Activated CD8-positive, alpha-beta memory T cell treated with anti-CD3 and anti-CD28 coated beads, Interleukin-2, amount 50 U/mL, for 4 hours (primary cell): Measurements from ENCODE around the gene STK17A.
"Not testable (repeated sequence)": the region's sequence is repeated elsewhere in the genome, so short reads cannot be mapped to it uniquely, and the experiment has no call there.

Source experiments
- DNase-seq: peaks from one replicate; pipeline ENCODE4 v3.0.0-alpha.2; 2020

STK17A gene

DNA sequence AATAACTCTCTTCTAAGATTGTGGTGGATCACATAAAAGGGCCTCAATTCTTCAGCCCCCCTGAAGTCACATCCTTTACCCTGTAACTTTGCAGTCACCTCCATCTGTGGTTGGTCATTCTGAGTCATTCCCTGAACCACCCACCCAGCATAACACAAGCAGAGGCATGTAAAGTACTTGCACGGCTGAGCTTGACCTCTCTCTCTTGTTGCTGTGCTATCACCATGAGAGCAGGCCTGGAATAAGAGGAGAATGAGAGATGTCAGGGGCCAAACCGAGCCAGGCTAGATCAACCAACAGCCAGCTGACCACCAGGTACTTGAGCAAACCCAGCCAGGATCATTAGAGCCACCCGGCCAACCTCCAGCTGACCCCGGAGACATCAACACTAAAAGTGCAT lies 13.5 kb upstream of the STK17A start:
- DNase-seq, result no peak

DNA sequence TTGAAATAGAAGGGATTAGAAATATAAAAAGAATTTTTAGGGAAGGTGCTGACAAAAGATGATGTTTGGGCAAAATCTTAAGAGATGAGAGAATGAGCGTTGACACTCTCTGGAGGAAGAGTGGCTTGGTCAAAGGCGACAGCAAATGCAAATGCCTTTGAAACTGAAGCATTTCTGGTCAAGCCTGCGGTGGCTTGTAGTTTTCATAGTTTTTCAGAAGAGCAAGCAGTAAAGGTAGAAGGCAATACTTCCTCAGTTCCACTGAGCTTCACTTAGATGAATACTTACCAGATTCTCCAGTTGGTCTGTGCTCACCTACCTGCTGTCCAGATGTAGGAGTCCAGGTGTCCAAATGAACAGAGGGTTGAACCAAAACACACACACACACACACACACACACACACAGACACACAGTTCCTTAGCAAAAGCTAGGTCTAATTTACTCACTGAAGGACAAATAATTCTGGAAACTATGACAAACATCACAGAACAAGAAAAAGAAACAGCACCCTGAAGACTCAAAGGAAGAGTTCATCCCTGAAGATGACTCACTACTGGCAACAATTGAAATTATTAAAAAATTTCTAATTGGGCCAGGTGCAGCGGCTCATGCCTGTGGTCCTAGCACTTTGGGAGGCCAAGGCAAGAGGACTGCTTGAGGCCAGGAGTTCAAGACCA lies 12.1 kb upstream of the STK17A start:
- no peak for DNase-seq

GRCh38 chr7:43572516-43573049 lies 10.3 kb upstream of the STK17A start:
- DNase-seq, result peak; percentile 26

DNA sequence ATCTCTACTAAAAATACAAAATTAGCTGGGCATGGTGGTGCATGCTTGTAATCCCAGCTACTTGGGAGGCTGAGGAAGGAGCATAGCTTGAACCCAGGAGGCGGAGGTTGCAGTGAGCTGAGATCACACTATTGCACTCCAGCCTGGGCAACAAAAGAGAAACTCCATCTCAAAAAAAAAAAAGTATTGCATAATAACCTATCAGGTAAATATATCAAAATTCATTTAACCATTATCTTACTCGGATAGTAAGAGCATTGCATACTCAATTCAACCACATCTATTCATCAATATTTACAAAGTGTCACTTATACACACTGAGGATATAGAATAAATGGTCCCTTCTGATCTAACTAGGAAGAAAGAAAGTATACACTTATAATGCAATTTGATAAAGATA lies 9.1 kb upstream of the STK17A start:
- not testable (repeated sequence) for DNase-seq

GRCh38 chr7:43575506-43575905 lies 7.4 kb upstream of the STK17A start:
- DNase-seq, result no peak

- no peak for DNase-seq
Measured at GRCh38 chr7:43576241-43576640, 6.7 kb upstream of the STK17A start.

GRCh38 chr7:43577485-43577951 lies 5.4 kb upstream of the STK17A start:
- no peak for DNase-seq

DNA sequence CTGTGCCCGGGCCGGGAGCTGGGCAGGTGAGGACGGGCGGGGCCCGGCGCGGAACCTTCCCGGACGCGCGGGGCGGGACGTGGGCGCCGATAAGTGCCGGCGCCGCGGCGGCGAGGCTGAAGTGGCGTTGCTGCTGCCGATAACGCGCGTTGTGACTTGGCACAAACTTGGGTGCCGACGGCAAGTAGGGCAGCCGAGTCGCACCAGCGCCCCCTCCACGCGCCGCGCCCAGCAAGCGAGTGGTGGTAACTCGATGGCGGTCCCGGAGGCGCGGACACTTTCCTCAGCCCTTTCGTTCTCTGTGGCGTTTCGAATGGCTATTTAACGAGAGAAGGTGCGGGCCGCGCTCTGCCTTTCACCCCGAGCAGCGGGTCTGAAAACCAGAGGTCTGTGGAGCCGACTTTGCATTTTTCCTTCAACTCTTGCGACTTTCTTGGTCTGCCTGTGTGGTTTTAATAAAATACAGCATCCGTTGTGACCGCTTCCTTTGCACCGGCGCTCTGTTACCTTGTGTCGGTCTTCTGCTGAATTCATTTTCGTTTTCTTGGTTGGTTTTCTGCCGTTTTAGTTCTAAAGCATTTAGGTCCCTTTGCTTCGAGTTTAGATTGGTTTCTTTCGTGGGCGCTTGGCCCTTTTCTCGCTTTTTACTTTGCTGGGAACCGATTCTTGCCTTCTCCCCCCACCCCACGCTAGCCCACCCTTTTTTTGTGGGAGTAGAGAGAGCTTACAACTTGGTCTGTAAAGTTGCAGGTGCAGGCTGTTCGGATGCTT lies 701 bp downstream of the STK17A start:
- peak; percentile 70 for DNase-seq

DNA sequence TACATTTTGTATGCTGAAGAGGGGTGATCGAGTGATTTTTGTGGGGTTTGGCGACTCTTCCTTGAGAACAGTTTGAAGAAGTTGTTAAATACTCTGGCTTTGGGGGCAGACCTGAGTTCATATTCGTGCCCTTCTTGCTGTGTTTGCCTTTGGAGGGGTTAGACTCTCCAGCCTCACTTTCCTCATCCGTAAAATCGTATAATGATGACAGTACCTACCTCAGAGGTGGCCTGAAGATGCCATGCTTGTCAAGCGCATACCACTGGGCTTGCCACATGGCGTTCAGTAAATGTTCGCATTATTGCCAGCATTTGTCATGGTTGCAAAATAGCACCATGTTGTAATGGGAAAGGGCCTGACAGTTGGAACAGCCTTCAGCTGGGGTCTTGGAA lies 1.3 kb downstream of the STK17A start:
- peak; percentile 24 for DNase-seq

DNA sequence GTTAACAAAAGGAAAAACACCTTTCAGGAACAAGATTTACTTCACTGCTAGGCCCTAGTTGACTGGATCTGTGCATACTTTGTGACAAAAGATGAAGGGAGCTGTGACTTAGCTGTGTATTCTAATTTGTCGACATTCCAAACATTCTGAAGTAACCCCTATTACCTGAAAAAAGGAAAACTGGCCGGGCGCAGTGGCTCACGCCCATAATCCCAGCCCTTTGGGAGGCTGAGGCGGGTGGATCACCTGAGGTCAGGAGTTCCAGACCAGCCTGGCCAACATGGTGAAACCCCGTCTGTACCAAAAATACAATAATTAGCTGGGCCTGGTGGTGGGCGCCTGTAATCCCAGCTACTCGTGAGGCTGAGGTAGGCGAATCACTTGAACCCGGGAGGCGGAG lies 1.8 kb downstream of the STK17A start:
- not testable (repeated sequence) for DNase-seq

- DNase-seq, result no peak
Measured at GRCh38 chr7:43585562-43585961, 2.7 kb downstream of the STK17A start.

GRCh38 chr7:43586251-43586900 lies 3.5 kb downstream of the STK17A start:
- DNase-seq, result no peak

- no peak for DNase-seq
Measured at GRCh38 chr7:43588477-43589132, 5.7 kb downstream of the STK17A start.

DNA sequence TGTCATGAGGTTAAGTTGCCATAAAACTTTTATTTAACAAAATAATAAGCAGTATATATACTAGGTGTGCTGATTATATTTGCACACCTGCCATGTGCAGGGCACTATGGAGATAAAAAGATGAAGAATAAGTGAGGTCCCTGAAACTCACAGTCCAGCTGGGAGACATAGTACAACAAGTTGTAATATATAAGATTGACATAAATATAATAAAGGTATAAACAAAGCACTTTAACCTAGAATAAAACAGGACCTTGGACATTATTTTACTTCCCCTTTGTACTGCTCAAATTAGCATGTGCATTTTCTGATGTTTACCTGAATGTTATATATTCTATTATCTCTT lies 6.2 kb downstream of the STK17A start:
- no peak for DNase-seq

DNA sequence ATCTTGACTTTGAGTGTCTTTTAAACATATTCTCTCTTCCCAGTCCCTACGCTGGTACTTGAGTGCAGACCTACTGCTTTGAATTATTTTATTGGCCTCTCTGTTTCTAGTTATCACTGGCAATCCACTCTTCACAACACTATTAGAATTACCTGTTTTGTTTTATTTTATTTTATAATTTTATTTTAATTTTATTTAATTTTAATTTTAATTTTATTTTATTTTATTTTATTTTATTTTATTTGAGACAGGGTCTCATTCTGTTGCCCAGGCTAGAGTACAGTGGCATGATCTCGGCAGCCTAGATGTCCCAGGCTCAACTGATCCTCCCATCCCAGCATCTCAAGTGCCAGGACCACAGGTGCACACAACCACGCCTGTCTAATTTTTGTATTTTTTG lies 6.8 kb downstream of the STK17A start:
- DNase-seq, result no peak

- DNase-seq, result no peak
Measured at GRCh38 chr7:43590862-43591557, 8.1 kb downstream of the STK17A start.

DNA sequence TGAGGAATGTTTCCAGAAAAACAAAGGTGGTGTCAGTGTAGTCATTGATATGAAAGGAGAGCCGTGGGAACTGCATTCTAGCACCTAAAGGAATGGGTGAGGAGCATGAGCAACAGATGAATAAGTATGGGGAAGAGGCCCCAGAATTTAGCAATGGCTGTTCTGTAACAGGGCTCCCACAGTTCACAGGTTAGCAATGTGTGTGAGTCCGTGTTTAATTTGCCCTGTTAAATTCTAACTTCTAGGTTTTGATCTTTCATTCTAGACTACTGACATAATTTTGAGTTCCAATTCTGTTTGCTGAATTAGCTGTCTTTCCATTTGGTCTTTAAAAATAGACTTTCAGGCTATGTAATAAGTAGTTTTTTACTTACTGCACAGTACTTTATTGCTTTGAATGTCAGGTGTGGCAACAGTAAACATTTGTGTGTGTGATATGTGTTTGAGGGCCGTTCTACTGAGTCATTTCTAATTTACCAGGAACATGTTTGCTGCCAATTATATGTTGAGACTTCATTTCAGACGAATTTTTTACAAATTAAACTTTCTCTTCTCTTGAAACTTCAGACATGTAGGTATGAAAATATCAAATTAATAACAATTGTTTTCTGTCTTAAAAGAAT lies 8.8 kb downstream of the STK17A start:
- no peak for DNase-seq

DNA sequence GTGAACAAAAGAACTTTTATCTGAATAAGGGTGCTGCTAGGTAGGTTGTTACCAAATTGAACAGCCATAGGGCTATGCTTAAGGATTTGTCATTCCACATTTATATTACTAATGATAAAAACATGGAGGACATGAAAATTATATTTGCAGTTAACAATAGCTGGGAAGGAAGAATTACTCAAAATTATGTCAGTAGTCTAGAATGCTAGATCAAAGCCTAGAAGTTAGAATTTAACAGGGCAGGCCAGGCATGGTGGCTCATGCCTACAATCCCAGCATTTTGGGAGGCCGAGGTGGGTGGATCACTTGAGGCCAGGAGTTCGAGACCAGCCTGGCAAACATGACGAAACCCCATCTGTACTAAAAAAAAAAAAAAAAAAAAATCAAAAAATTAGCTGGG lies 9.4 kb downstream of the STK17A start:
- DNase-seq, result no peak

DNA sequence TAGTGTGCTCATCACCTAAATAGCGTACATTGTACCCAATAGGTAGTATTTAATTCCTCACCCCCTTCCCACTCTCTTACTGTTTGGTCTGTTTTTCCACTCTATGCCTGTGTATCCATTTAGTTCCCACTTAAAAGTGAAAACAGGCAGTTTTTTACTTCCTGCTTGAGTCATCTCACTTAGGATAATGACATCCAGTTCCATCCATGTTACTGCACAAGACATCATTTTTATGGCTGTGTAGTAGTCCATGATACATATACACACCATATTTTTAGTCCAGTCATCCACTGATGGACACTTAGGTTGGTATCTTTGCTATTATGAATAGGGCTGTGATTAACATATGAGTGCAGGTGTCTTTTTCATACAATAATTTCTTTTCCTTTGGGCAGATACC lies 10.1 kb downstream of the STK17A start:
- no peak for DNase-seq

DNA sequence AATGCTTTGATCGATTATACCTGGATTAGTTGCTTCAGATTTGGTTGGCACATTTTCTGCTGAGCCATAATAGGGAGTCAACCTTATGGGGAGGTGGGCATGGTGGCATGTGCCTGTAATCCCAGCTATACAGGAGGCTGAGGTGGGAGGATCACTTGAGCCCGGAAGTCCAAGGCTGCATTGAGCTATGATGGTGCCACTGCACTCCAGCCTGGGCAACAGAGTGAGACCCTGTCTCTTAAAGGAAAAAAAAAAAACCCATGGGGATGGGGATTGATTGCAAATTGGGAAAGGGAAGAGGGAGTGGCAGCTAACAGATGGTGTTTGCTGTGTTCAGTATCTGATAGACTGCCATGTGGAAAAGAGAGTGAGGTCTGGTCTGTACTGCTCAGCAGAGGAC lies 11.1 kb downstream of the STK17A start:
- DNase-seq, result no peak

DNA sequence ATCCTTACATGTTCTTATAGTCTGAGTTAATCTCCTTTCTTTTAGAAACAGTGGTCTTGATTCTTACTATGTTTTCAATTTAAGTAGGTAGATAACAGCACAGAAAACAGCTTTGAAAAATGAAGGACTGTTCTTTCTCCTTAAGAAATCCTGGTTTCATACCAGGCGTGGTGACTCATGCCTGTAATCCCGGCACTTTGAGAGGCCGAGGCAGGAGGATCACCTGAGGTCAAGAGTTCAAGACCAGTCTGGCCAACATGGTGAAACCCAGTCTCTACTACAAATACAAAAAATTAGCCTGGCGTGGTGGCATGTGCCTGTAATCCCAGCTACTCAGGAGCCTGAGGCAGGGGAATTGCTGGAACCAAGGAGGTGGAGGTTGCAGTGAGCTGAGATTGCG lies 13.5 kb downstream of the STK17A start:
- DNase-seq, result not testable (repeated sequence)

DNA sequence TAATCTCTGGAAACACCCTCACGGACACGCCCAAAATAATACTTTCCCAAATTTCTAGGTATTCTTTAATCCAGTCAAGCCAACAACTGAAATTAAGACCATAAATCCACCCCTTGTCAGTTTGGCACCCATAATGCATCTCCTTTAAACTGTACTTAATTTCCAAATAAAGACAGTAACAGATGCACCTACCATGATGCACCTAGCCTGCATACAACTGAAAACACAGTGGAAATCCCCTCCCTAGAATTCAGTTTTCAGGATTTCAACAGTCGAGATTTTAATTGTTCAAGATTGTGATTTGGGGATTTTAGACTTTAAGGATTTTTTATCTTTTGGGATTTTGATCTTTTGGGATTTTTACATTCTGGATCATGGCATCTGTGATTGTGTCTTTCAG lies 17.1 kb downstream of the STK17A start:
- DNase-seq, result no peak
